HAP-1 (cell line): ENCODE measurements around the gene RUSC1.

Experiments
- DNase-seq, 2 experiments: peaks; one replicate each; pipeline ENCODE4 v3.0.0-alpha.2; 2016 to 2020; ENCODE audit warnings: low spot score in 2 of 2
- H3K27me3 ChIP-seq: fragments of 250-450 bp; sonication (Bioruptor Pico); 2 replicates; pipeline ENCODE4 v1.5.1; 2020; ENCODE audit warnings: low read depth, mild to moderate bottlenecking, moderate library complexity
- H3K36me3 ChIP-seq: fragments of 250-450 bp; sonication (Bioruptor Pico); replicated peaks from 2 replicates; pipeline ENCODE4 v1.5.1; 2020; ENCODE audit warnings: mild to moderate bottlenecking
- H3K4me1 ChIP-seq: fragments of 250-450 bp; sonication (Bioruptor Pico); 2 replicates; pipeline ENCODE4 v1.5.1; 2020; ENCODE audit warnings: mild to moderate bottlenecking
- H3K4me3 ChIP-seq: fragments of 250-450 bp; sonication (Bioruptor Pico); 2 replicates; pipeline ENCODE4 v1.5.1; 2020; ENCODE audit warnings: mild to moderate bottlenecking, moderate library complexity
- H3K9me3 ChIP-seq: fragments of 250-450 bp; sonication (Bioruptor Pico); 2 replicates; pipeline ENCODE4 v1.5.1; 2020; ENCODE audit warnings: mild to moderate bottlenecking, moderate library complexity
- in situ Hi-C: fragments of 300-500 bp; cut with MboI; formaldehyde crosslinking; loops from 3 replicates; pipeline ENCODE4 v1.14.3; 2020; ENCODE audit warnings: low sequenced_read_pairs, inconsistent platforms, mixed read lengths

Gene RUSC1

GRCh38 chr1:155342842-155343241 lies 22.1 kb downstream of the RUSC1 start:
- Histone ChIP-seq H3K27me3 (no peaks in the 10 kb centered on the region), H3K4me1 (no peaks in the 10 kb centered on the region), H3K4me3 (no peak overlapping the region), H3K9me3 (no peaks in the 10 kb centered on the region), H3K36me3 (peaks cover 66% of the 10 kb centered on the region)
- no peak for DNase-seq
- in situ Hi-C loops: no loop called here

- Histone ChIP-seq H3K36me3 (peaks cover 59% of the 10 kb centered on the region), H3K27me3 (no peaks in the 10 kb centered on the region), H3K9me3 (no peaks in the 10 kb centered on the region), H3K4me1 (no peaks in the 10 kb centered on the region), H3K4me3 (no peak overlapping the region)
- in situ Hi-C loops: no loop called here
- DNase-seq: no peak
Observed at GRCh38 chr1:155352631-155353030, 31.9 kb downstream of the RUSC1 start.

- H3K36me3 ChIP-seq: peaks cover 27% of the 10 kb centered on the region
- H3K27me3 ChIP-seq: no peaks in the 10 kb centered on the region
- H3K4me1 ChIP-seq: no peaks in the 10 kb centered on the region
- no peak overlapping the region for H3K4me3 ChIP-seq
- DNase-seq: no peak
- no peaks in the 10 kb centered on the region for H3K9me3 ChIP-seq
- in situ Hi-C loops: no loop called here
Observed at GRCh38 chr1:155360051-155360450, 39.4 kb downstream of the RUSC1 start.

- H3K9me3 ChIP-seq: no peaks in the 10 kb centered on the region
- no peaks in the 10 kb centered on the region for H3K27me3 ChIP-seq
- H3K4me3 ChIP-seq: no peak overlapping the region
- in situ Hi-C loops: no loop called here
- no peak for DNase-seq
- peaks cover 19% of the 10 kb centered on the region for H3K36me3 ChIP-seq
- peaks cover 5% of the 10 kb centered on the region; the same call in 1 of the 2 replicates for H3K4me1 ChIP-seq
Observed at GRCh38 chr1:155379180-155379579, 58.5 kb downstream of the RUSC1 start.

- peak in 1 of 2 experiments; percentile 5 for DNase-seq
- peaks cover 5% of the 10 kb centered on the region; the same call in 1 of the 2 replicates for H3K4me1 ChIP-seq
- no peaks in the 10 kb centered on the region for H3K9me3 ChIP-seq
- H3K36me3 ChIP-seq: peaks cover 19% of the 10 kb centered on the region
- no peaks in the 10 kb centered on the region for H3K27me3 ChIP-seq
- H3K4me3 ChIP-seq: no peak overlapping the region
- in situ Hi-C loops: no loop called here
Observed at GRCh38 chr1:155379631-155380090, 59.0 kb downstream of the RUSC1 start.
